HG03196 (cell line): ENCODE measurements around the gene EFNB2.

Experiments
- ATAC-seq: cut with Tn5 transposase; IDR thresholded peaks from one replicate; pipeline ENCODE4 v1.9.1; 2021; ENCODE audit not compliant: unreplicated experiment

Gene EFNB2

GRCh38 chr13:106526738-106527444 is 8.6 kb downstream of the EFNB2 start:
- ATAC-seq, result no peak

- ATAC-seq, result no peak
Measured at GRCh38 chr13:106525865-106526264, 9.6 kb downstream of the EFNB2 start.

GRCh38 chr13:106524108-106524507 is 11.4 kb downstream of the EFNB2 start:
- ATAC-seq, result no peak

GRCh38 chr13:106523576-106523975 is 11.9 kb downstream of the EFNB2 start:
- no peak for ATAC-seq

- no peak for ATAC-seq
Measured at GRCh38 chr13:106522898-106523525, 12.4 kb downstream of the EFNB2 start.

- ATAC-seq, result no peak
Measured at GRCh38 chr13:106522112-106522705, 13.3 kb downstream of the EFNB2 start.

- ATAC-seq, result no peak
Measured at GRCh38 chr13:106521095-106521799, 14.2 kb downstream of the EFNB2 start.

GRCh38 chr13:106520251-106521054 is 15.0 kb downstream of the EFNB2 start:
- ATAC-seq, result no peak

GRCh38 chr13:106518512-106518911 is 16.9 kb downstream of the EFNB2 start:
- ATAC-seq, result no peak

- no peak for ATAC-seq
Measured at GRCh38 chr13:106517109-106517847, 18.2 kb downstream of the EFNB2 start.

GRCh38 chr13:106515635-106516254 is 19.7 kb downstream of the EFNB2 start:
- no peak for ATAC-seq

- no peak for ATAC-seq
Measured at GRCh38 chr13:106514928-106515634, 20.4 kb downstream of the EFNB2 start.

- no peak for ATAC-seq
Measured at GRCh38 chr13:106513025-106513983, 22.2 kb downstream of the EFNB2 start.

- ATAC-seq, result no peak
Measured at GRCh38 chr13:106507560-106508274, 27.7 kb downstream of the EFNB2 start.

- ATAC-seq, result no peak
Measured at GRCh38 chr13:106506286-106506685, 29.2 kb downstream of the EFNB2 start.

- no peak for ATAC-seq
Measured at GRCh38 chr13:106505732-106506131, 29.7 kb downstream of the EFNB2 start.

GRCh38 chr13:106505295-106505694 is 30.2 kb downstream of the EFNB2 start:
- no peak for ATAC-seq
